Nephron progenitor cell (in vitro differentiated cells): ENCODE results near the gene AHRR.
A peak's percentile ranks its signal among the peaks of the same experiment; 100 is the strongest.

Experiments
- DNase-seq: peaks from one replicate; pipeline ENCODE4 v3.0.0; 2021
- H3K27ac Mint-ChIP-seq: 2 replicates; pipeline ENCODE4 v1.8.0; 2021; ENCODE audit warnings: mild to moderate bottlenecking, moderate library complexity, mixed read lengths
- H3K27me3 Mint-ChIP-seq: 2 replicates; pipeline ENCODE4 v1.8.0; 2021; ENCODE audit warnings: mild to moderate bottlenecking, low read depth, mixed read lengths; ENCODE audit not compliant: poor library complexity
- H3K36me3 Mint-ChIP-seq: 2 replicates; pipeline ENCODE4 v1.8.0; 2021; ENCODE audit warnings: low read depth, mixed read lengths
- H3K4me1 Mint-ChIP-seq: 2 replicates; pipeline ENCODE4 v1.8.0; 2021; ENCODE audit warnings: mixed read lengths
- H3K4me3 Mint-ChIP-seq: 2 replicates; pipeline ENCODE4 v1.8.0; 2021; ENCODE audit warnings: mild to moderate bottlenecking, moderate library complexity, mixed read lengths
- H3K9me3 Mint-ChIP-seq: 2 replicates; pipeline ENCODE4 v1.8.0; 2021; ENCODE audit warnings: mild to moderate bottlenecking, moderate library complexity, mixed read lengths
- CTCF ChIP-seq: fragments of 200-600 bp; sonication (generic); IDR thresholded peaks from 2 replicates; pipeline ENCODE4 v1.5.0; 2021; ENCODE audit warnings: antibody characterized with exemption

Gene AHRR

GRCh38 chr5:436641-436975 is 115.1 kb downstream of the AHRR start:
- H3K9me3 Mint-ChIP-seq: no peaks in the 10 kb centered on the region
- no peak for DNase-seq
- no peak for TF ChIP-seq CTCF
- peaks cover 22% of the 10 kb centered on the region for H3K27me3 Mint-ChIP-seq
- H3K27ac Mint-ChIP-seq: no peak overlapping the region
- no peaks in the 10 kb centered on the region for H3K36me3 Mint-ChIP-seq
- no peak overlapping the region for H3K4me3 Mint-ChIP-seq
- peaks cover 21% of the 10 kb centered on the region for H3K4me1 Mint-ChIP-seq

GRCh38 chr5:437281-437771 is 115.8 kb downstream of the AHRR start:
- Mint-ChIP-seq H3K27me3 (peaks cover 20% of the 10 kb centered on the region), H3K36me3 (no peaks in the 10 kb centered on the region), H3K4me1 (peaks cover 29% of the 10 kb centered on the region), H3K9me3 (no peaks in the 10 kb centered on the region), H3K27ac (no peak overlapping the region), H3K4me3 (no peak overlapping the region)
- no peak for DNase-seq
- no peak for TF ChIP-seq CTCF

- peaks cover 33% of the 10 kb centered on the region for H3K4me1 Mint-ChIP-seq
- no peak for DNase-seq
- H3K9me3 Mint-ChIP-seq: no peaks in the 10 kb centered on the region
- no peak overlapping the region for H3K4me3 Mint-ChIP-seq
- peaks cover 17% of the 10 kb centered on the region for H3K27me3 Mint-ChIP-seq
- TF ChIP-seq CTCF: no peak
- no peak overlapping the region for H3K27ac Mint-ChIP-seq
- no peaks in the 10 kb centered on the region for H3K36me3 Mint-ChIP-seq
These were observed 117.0 kb downstream of the AHRR start for GRCh38 chr5:438481-438981.

GRCh38 chr5:439181-439580 is 117.7 kb downstream of the AHRR start:
- H3K9me3 Mint-ChIP-seq: no peaks in the 10 kb centered on the region
- H3K27ac Mint-ChIP-seq: no peak overlapping the region
- peaks cover 15% of the 10 kb centered on the region for H3K27me3 Mint-ChIP-seq
- no peak overlapping the region for H3K4me3 Mint-ChIP-seq
- H3K4me1 Mint-ChIP-seq: peaks cover 36% of the 10 kb centered on the region
- DNase-seq: no peak
- TF ChIP-seq CTCF: no peak
- no peaks in the 10 kb centered on the region for H3K36me3 Mint-ChIP-seq

GRCh38 chr5:439636-440035 is 118.1 kb downstream of the AHRR start:
- no peak overlapping the region for H3K4me3 Mint-ChIP-seq
- H3K9me3 Mint-ChIP-seq: no peaks in the 10 kb centered on the region
- peaks cover 15% of the 10 kb centered on the region for H3K27me3 Mint-ChIP-seq
- no peak for DNase-seq
- TF ChIP-seq CTCF: no peak
- peaks cover 40% of the 10 kb centered on the region for H3K4me1 Mint-ChIP-seq
- peak overlapping the region; percentile 6 for H3K27ac Mint-ChIP-seq
- H3K36me3 Mint-ChIP-seq: no peaks in the 10 kb centered on the region

GRCh38 chr5:440401-441201 is 119.1 kb downstream of the AHRR start:
- DNase-seq: no peak
- Mint-ChIP-seq H3K27ac (peak overlapping the region; percentile 82), H3K36me3 (no peaks in the 10 kb centered on the region), H3K4me1 (peaks cover 46% of the 10 kb centered on the region), H3K4me3 (no peak overlapping the region), H3K9me3 (no peaks in the 10 kb centered on the region), H3K27me3 (peaks cover 7% of the 10 kb centered on the region)
- TF ChIP-seq CTCF: no peak
